HG03139 (cell line): ENCODE data around the gene CLEC20A.

Source experiments
- ATAC-seq: cut with Tn5 transposase; IDR thresholded peaks from one replicate; pipeline ENCODE4 v1.9.1; 2021; ENCODE audit not compliant: unreplicated experiment

CLEC20A gene

DNA sequence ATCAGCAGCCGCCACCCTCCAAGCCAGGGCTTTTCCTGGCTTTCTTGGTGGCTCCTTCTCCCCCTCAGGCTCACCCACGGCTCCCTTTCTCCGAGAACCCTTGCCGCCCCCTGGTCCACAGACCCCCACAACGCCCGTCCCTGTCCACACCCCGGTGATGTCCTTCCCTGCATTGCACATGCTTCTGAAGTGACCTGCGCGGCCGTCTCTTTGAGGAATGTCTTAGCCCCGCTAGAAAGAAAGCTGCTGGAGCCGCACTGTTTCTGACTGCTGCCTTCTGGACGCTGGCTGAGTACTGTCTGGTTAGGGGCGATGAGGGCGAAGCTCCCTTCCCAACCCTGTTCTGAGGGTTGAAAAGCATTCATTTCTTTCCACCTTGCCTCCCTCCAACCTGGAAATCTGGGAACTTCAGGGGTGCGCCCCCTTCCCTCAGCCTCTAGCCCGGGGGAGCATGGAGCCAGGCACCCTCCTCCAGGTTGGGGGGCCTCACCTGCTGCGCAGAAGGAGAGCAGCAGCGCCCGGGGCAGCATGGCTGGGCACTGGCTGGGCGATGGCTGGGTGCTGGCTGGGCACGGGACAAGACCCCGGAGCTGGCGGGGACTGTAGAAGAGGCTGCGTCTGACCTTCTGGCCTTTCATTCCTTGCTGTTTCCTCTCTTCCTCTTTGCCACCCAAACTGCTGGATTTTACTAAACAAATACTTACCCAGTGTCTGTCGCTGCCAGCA, at the start of gene CLEC20A:
Gene CLEC20A (minus strand): TSS at position 555 of the 726 bp plus-strand sequence. CDS start 25 bp downstream, at position 530.
- no peak for ATAC-seq

DNA sequence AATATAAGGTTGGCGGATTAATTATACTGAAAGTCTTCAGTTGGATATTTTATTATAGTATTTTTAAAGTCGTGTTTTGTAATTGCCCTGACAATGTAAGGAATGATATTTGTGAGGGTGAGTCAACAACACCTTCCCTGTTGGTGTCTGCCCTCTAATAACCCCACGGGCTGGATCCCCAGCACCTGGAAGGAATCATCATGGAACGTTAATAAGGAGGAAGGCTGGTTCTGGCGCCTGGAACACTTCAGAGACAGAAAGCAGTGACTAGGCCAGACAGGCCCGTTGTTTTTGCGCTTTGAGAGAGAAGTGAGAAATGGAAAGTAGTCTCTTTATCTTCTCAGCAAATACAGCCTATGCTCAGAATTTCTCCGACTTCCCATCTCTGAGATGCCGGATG, 47.8 kb upstream of the CLEC20A start:
- no peak for ATAC-seq

DNA sequence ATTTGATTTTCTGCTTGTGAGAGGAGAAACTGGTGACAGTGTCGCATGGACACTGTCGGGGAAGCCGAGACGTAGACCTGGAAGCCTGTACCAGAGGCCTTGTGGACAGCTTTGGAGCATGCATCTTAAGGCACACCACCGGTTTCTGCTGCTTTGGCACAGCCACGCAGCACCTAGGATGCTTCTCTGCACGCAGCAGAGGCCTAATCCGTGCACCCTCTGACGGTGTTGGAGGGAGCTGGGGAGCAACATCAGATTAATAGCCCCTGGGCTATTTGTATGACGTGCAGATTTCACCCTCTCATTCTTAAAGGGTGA, 46.5 kb upstream of the CLEC20A start:
- ATAC-seq, result peak; percentile 30

DNA sequence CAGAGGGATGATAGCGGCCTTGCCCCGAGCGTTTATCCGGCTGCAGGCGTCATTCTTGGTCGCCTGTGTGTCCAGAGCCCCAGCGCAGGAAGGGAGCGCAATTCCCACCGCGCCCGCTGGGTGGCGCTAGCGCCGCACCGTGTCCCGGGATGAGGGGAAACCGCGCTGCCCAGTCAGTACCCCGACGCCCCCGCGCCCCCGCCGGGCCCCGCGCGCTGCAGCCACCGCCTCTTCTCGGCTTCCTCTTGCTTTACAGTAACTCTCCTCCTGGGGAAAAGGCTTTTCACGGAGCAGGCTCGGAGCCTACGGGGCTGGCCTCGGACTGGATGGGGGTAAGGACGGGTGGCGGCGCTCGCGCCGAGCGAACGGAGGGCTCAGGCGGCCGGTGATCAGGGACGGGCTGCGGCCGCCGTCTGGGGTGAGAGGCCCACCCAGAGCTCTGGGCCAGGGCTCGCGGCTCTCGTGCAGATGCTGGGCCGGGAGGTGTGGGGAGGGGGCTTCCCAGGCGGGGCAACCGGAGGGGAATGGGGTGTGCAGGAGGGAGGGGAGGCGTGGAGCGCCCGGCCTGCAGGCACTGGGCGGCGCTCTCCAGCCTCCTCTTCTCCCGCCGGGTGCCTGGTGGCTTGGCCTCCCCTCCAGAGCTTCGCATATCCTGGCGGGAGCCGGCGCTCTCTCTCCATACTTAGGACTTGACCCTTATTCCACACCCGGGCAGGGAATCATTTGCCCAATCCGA, 46.0 kb upstream of the CLEC20A start:
- ATAC-seq, result peak; percentile 62

DNA sequence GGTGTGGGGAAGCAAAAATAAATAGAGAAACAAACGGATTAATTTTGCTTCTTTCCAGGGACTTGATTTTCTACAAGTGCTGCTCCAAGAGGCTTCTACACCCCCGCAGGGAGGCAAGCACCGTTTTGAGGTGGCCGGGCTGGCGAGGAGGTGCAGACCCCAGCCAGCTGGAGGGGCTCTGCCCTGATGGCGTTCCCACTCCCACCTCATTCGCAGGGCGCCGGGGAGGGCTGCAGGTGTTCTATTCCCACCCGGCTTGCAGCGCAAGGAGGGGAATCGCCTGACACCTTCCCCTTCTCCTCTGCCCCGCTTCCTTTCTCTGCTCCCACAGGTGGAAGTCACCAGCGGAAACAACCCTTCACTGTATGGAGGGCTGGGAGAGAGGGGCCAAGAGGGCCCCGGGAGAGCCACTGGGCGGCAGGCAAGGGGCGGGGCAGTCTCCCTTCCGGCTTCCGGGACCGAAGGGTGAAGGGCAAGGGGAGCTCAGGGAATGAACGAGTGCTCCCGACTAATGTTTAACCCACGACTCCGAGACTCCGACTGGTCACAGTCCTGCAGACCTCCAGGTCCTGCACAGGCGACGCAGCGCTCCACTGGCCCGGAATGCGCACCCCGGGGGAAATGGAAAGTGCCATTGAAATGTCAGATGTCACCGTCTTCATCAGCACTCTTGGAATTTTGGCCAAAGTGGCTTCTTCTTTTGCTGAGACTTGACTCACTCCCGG, 45.2 kb upstream of the CLEC20A start:
- peak; percentile 39 for ATAC-seq

DNA sequence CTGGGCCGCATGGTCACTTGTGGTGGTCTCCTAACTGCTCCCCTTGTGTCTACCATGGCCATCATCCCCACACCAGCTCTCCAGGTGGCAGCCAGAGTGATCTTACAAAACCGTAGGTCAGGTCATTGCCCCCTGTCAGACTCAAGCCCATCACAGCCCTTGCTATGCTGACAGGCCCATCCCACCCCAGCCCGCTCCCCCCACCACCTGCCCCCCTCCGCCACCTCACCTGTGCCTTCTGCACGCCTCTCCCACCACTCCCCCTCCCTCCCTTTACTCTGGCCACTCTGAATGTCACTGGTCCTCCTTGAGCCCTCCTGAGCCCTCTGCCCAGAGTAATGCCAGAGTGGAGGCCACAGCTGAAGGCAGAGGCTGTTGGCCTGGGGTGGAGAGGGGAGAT, 44.6 kb upstream of the CLEC20A start:
- no peak for ATAC-seq

DNA sequence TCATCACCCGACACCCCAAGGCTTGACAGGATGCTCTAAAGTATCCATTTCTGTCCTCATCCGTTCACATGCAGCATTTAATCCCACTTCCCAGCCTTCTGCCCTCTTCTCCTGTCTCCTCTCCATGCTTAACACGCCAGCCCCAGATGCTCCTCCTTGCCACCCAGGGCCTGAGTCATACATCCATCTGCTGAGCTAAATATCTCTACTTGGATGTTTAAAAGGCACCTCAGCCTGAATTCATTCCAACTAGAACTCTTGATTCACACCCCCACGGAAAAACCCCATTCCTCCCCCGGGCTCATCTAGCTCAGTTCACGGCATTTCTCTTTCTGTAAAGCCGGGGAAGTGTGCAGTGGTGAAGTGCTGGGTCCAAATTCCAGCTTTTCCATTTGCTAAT, 43.9 kb upstream of the CLEC20A start:
- ATAC-seq, result no peak

GRCh38 chr1:178540204-178540603, 43.4 kb upstream of the CLEC20A start:
- no peak for ATAC-seq

- no peak for ATAC-seq
These were observed 42.5 kb upstream of the CLEC20A start for GRCh38 chr1:178539291-178539690.

- no peak for ATAC-seq
These were observed 41.6 kb upstream of the CLEC20A start for GRCh38 chr1:178538192-178538916.

DNA sequence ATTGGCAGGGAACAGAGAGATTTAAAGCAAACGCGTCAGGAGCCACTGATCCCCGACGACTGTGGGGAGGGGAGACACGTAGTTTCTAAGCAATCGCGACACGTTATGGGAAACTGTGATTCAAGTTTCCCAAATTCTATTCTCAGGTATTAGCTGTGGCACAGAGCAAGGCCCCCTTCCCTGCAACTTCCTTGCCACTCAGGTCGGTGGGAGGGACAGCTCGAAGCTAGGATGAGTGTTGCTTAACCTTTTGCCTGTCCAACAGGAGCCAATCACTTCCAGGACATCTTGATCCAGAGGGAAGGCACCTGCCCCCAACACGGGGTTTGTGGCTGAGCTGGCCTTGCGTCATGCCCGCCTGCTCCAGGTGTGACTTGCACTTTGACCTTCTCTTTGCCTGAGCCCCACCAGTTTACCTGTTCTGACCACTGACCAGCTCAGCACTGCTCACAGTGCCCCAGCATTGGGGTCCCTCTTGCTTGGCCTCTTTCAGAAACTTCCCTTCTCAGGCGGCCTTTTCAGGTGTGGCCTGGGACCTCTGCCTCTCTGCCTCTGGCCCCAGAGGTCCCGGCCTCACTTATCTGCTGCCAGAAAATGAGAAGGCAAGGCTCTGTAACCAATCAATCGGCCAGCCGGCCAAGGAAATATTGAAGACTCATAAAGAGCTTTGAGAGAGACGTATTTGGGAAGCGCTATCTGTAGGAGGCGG, 40.8 kb upstream of the CLEC20A start:
- ATAC-seq, result no peak

- ATAC-seq, result no peak
These were observed 40.1 kb upstream of the CLEC20A start for GRCh38 chr1:178536844-178537371.

DNA sequence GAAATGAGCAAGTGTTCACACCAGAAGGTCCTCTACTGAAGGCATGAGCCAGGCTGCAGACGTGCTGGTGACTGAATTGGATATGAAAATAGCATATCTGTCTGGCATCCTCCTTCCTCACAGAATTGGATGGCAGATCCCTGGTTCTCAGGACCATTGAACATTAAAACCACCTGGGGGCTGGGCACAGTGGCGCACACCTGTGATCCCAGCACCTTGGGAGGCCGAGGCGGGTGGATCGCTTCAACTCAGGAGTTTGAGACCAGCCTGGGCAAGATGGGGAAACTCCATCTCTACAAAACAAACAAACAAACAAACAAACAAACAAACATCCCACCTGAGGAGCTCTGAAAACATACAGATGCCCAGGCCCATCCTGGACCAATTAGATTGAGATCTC, 39.6 kb upstream of the CLEC20A start:
- ATAC-seq, result no peak

- no peak for ATAC-seq
These were observed 37.5 kb upstream of the CLEC20A start for GRCh38 chr1:178534137-178534868.

- ATAC-seq, result no peak
These were observed 36.6 kb upstream of the CLEC20A start for GRCh38 chr1:178533121-178533946.

- ATAC-seq, result peak; percentile 78
These were observed 35.6 kb upstream of the CLEC20A start for GRCh38 chr1:178532392-178532791.

- ATAC-seq, result no peak
These were observed 35.1 kb upstream of the CLEC20A start for GRCh38 chr1:178531887-178532286.

GRCh38 chr1:178530502-178530901, 33.7 kb upstream of the CLEC20A start:
- no peak for ATAC-seq

GRCh38 chr1:178530037-178530402, 33.3 kb upstream of the CLEC20A start:
- no peak for ATAC-seq
